HG03025 (cell line): ENCODE data around the gene WDR4.
"Not testable (repeated sequence)": the region's sequence is repeated elsewhere in the genome, so short reads cannot be mapped to it uniquely, and the experiment has no call there.

Source experiments
- ATAC-seq: cut with Tn5 transposase; IDR thresholded peaks from one replicate; pipeline ENCODE4 v1.9.1; 2021; ENCODE audit warnings: mild to moderate bottlenecking, moderate library complexity; ENCODE audit not compliant: unreplicated experiment, low FRiP score

WDR4 gene

GRCh38 chr21:42880352-42880751 is 1.0 kb upstream of the WDR4 start:
- ATAC-seq = no peak

GRCh38 chr21:42878678-42878992 is 704 bp downstream of the WDR4 start:
- ATAC-seq = peak; percentile 17

- ATAC-seq = not testable (repeated sequence)
These were observed 3.5 kb downstream of the WDR4 start for GRCh38 chr21:42875811-42876210.

- ATAC-seq = no peak
These were observed 6.2 kb downstream of the WDR4 start for GRCh38 chr21:42873096-42873495.

- no peak for ATAC-seq
These were observed 11.1 kb downstream of the WDR4 start for GRCh38 chr21:42868196-42868595.

GRCh38 chr21:42865776-42866160 is 13.6 kb downstream of the WDR4 start:
- no peak for ATAC-seq

GRCh38 chr21:42864815-42865775 is 14.2 kb downstream of the WDR4 start:
- ATAC-seq = no peak

GRCh38 chr21:42864286-42864685 is 15.1 kb downstream of the WDR4 start:
- ATAC-seq = no peak

- ATAC-seq = no peak
These were observed 15.9 kb downstream of the WDR4 start for GRCh38 chr21:42863504-42863870.

- ATAC-seq = no peak
These were observed 16.4 kb downstream of the WDR4 start for GRCh38 chr21:42862774-42863503.

- ATAC-seq = no peak
These were observed 17.4 kb downstream of the WDR4 start for GRCh38 chr21:42861848-42862400.

GRCh38 chr21:42861311-42861847 is 18.0 kb downstream of the WDR4 start:
- ATAC-seq = no peak

GRCh38 chr21:42860345-42860744 is 19.0 kb downstream of the WDR4 start:
- no peak for ATAC-seq

GRCh38 chr21:42859891-42860230 is 19.5 kb downstream of the WDR4 start:
- ATAC-seq = no peak

- ATAC-seq = no peak
These were observed 20.1 kb downstream of the WDR4 start for GRCh38 chr21:42858957-42859890.

- ATAC-seq = no peak
These were observed 21.0 kb downstream of the WDR4 start for GRCh38 chr21:42858185-42858847.

- no peak for ATAC-seq
These were observed 22.1 kb downstream of the WDR4 start for GRCh38 chr21:42857216-42857615.

- no peak for ATAC-seq
These were observed 23.4 kb downstream of the WDR4 start for GRCh38 chr21:42855937-42856335.

GRCh38 chr21:42855171-42855936 is 24.0 kb downstream of the WDR4 start:
- ATAC-seq = no peak
